BJ (cell line): ENCODE data around the gene HNMT. TPM values are rescaled to one million over a fixed set of nuclear protein-coding genes. Genes with fewer than 3 reads are reported as not detected.

Experiments used
- CTCF ChIA-PET: fragments of 350-600 bp; formaldehyde crosslinking; extraction: SDS; loops from one replicate; lab custom pipeline; 2021; ENCODE audit warnings: antibody characterized with exemption, inconsistent platforms; lab: Yijun Ruan, JAX
- POLR2A ChIA-PET: fragments of 300-600 bp; sonication (Branson Sonifier 250); formaldehyde crosslinking; extraction: SDS; loops from one replicate; lab custom pipeline; 2021; ENCODE audit warnings: antibody characterized with exemption; lab: Charles Lee
- DNase-seq: peaks from one replicate; pipeline ENCODE4 v3.0.0-alpha.2; 2011; ENCODE audit warnings: low read depth
- H3K27me3 ChIP-seq: 2 replicates; pipeline ENCODE4 v1.6.0; 2011; ENCODE audit warnings: low read length; ENCODE audit not compliant: control insufficient read depth, insufficient read depth
- H3K36me3 ChIP-seq: 2 replicates; pipeline ENCODE4 v1.5.1; 2011; ENCODE audit warnings: low read length; ENCODE audit not compliant: control insufficient read depth, insufficient read depth
- H3K4me3 ChIP-seq: 2 replicates; pipeline ENCODE4 v1.5.1; 2011; ENCODE audit warnings: low read depth, mild to moderate bottlenecking, control low read depth, low read length
- polyA plus RNA-seq: library from polyadenylated mRNA; depleted of rRNA; stranded (reverse); fragments of >200 nt; gene quantifications from 2 replicates; pipeline ENCODE4 v1.2.3, GENCODE V29; 2011
- TF ChIP-seq, protein P1 (sequence below): IDR thresholded peaks from 2 replicates; pipeline ENCODE4 v1.5.1; 2011; ENCODE audit warnings: low read depth, mild to moderate bottlenecking, control low read depth, inconsistent platforms, low read length, moderate library complexity; ENCODE audit not compliant: insufficient read depth

Gene HNMT
- polyA plus RNA-seq, 1 experiment, result 7.7 TPM

DNA sequence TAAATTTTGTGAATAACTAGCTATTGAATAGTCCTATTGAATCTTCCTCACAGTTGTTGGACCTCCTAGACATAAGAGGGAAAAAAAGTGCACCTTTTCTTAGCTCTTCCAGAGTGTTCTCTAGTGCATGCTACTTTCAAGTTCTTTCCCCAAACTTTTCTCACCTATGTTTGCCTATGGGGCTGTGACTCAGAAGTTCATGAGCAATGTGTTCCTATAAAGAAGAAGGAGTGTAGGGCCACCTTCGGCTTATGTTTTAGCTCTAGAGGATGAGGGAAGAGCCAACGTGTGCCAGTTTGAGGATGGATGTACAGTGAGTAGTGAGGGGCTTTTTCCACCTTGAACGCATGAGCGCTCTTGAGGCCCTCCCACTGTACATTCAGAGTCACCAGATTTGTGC lies 27.0 kb upstream of the HNMT start:
- H3K27me3 ChIP-seq, result peaks cover 9% of the 10 kb centered on the region; the same call in 1 of the 2 replicates
- CTCF ChIA-PET, result interaction anchor here (0.9 to 1.4 kb wide), 2 partner anchors 27 to 437 kb away, joined by 3 to 6 read pairs; no protein-coding TSS in a partner anchor
- no peak for DNase-seq
- no peaks in the 10 kb centered on the region for H3K36me3 ChIP-seq
- H3K4me3 ChIP-seq, result no peak overlapping the region
- POLR2A ChIA-PET, result no interaction called here
- TF ChIP-seq, protein P1, sequence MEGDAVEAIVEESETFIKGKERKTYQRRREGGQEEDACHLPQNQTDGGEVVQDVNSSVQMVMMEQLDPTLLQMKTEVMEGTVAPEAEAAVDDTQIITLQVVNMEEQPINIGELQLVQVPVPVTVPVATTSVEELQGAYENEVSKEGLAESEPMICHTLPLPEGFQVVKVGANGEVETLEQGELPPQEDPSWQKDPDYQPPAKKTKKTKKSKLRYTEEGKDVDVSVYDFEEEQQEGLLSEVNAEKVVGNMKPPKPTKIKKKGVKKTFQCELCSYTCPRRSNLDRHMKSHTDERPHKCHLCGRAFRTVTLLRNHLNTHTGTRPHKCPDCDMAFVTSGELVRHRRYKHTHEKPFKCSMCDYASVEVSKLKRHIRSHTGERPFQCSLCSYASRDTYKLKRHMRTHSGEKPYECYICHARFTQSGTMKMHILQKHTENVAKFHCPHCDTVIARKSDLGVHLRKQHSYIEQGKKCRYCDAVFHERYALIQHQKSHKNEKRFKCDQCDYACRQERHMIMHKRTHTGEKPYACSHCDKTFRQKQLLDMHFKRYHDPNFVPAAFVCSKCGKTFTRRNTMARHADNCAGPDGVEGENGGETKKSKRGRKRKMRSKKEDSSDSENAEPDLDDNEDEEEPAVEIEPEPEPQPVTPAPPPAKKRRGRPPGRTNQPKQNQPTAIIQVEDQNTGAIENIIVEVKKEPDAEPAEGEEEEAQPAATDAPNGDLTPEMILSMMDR, result no peak

DNA sequence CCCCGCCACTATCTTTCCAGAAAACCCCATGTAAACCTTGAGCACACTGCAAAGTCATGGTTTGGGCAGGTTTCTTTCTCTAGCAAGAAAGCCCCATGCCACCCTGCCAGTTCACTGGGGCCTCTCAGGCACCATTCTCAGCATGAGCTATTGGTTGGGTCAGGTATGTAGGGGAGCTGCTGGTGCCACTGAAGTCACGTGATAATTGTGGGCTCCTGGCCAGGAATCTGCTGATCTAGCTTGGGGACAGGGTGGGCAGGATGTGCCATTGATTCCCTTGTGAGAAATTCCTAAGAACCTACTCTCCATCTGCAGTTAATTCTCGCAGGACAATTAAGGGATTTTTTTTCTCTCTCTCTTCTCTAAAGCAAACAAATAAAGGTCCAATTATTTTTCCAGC lies 26.5 kb upstream of the HNMT start:
- no peak for DNase-seq
- no peaks in the 10 kb centered on the region for H3K36me3 ChIP-seq
- ChIA-PET CTCF (interaction anchor here (0.9 to 1.4 kb wide), 3 partner anchors 9 to 437 kb away, joined by 3 to 6 read pairs (median 3); no protein-coding TSS in a partner anchor), POLR2A (no interaction called here)
- peaks cover 9% of the 10 kb centered on the region; the same call in 1 of the 2 replicates for H3K27me3 ChIP-seq
- H3K4me3 ChIP-seq, result no peak overlapping the region
- TF ChIP-seq, protein P1, result no peak

GRCh38 chr2:137938204-137938603 lies 26.1 kb upstream of the HNMT start:
- DNase-seq, result no peak
- TF ChIP-seq, protein P1, result no peak
- CTCF ChIA-PET, result interaction anchor here (0.9 to 1.4 kb wide), 4 partner anchors 10 to 436 kb away, joined by 3 to 6 read pairs (median 3); no protein-coding TSS in a partner anchor
- POLR2A ChIA-PET, result no interaction called here
- Histone ChIP-seq H3K36me3 (no peaks in the 10 kb centered on the region), H3K4me3 (no peak overlapping the region), H3K27me3 (peaks cover 9% of the 10 kb centered on the region; the same call in 1 of the 2 replicates)

DNA sequence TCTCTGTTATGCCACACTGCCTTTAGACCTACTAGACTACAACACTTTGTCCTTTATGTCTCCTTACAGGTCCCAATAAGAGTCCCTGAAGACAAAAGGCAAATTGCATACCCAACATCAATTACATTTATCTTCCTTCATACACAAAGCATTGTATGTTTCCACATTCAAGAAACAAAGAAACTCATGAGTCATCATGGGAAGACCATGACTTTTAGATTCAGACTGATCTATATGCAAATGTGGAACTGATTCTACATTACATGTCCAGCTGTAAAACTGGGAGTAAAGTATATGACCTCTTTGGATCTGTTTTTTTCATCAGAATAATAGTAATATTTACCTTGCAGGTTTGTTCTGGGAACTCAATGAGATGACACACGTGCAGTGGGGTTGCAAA lies 25.2 kb upstream of the HNMT start:
- H3K27me3 ChIP-seq, result peaks cover 10% of the 10 kb centered on the region; the same call in 1 of the 2 replicates
- H3K36me3 ChIP-seq, result no peaks in the 10 kb centered on the region
- H3K4me3 ChIP-seq, result no peak overlapping the region
- ChIA-PET CTCF (interaction anchor here (1.1 to 1.2 kb wide), 2 partner anchors 10 to 15 kb away, joined by 3 read pairs; no protein-coding TSS in a partner anchor), POLR2A (no interaction called here)
- TF ChIP-seq, protein P1, result no peak
- DNase-seq, result no peak

DNA sequence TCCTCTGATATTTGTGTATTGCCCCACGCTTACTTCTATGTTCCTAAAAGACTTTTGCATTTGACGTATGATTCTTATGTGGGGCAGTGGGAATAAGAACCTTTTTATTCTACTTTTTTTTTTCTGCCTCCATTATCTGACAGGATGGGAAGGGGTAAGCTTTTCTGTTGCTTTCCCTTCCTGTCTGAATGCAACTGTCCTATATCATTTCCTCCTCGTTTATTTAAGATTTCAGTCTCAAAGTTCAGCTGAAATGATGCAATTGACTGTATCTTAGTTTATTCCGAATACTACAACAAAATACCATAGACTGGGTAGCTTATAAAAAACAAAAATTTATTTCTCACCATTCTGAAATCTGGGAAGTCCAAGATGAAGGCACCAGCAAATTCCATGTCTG lies 24.1 kb upstream of the HNMT start:
- H3K36me3 ChIP-seq, result no peaks in the 10 kb centered on the region
- TF ChIP-seq, protein P1, result no peak
- H3K4me3 ChIP-seq, result no peak overlapping the region
- peaks cover 10% of the 10 kb centered on the region; the same call in 1 of the 2 replicates for H3K27me3 ChIP-seq
- no peak for DNase-seq
- ChIA-PET POLR2A (no interaction called here), CTCF (interaction anchor here (1.1 kb wide), 1 partner anchor 9 kb away, joined by 3 read pairs; no protein-coding TSS in a partner anchor)
